Keratinocyte (primary cell): ENCODE measurements around the gene IFT122. TPM values are rescaled to one million over a fixed set of nuclear protein-coding genes. Genes with fewer than 3 reads are reported as not detected.

Experiments used
- DNase-seq: peaks from one replicate; pipeline ENCODE4 v3.0.0-alpha.2; 2011; ENCODE audit warnings: low read depth, missing footprints, low spot score
- FAIRE-seq: peaks from 2 replicates; lab custom pipeline; 2011; peaks lifted over from hg19 to GRCh38; lab: Jason Lieb, UNC
- H2AFZ ChIP-seq: 2 replicates; pipeline ENCODE4 v1.6.0; 2012; ENCODE audit warnings: low read length, control low read depth, inconsistent platforms; ENCODE audit not compliant: control insufficient read depth
- H3K27ac ChIP-seq: 2 replicates; pipeline ENCODE4 v1.5.1; 2011; ENCODE audit warnings: low read length; ENCODE audit not compliant: control insufficient read depth, insufficient read depth
- H3K27me3 ChIP-seq: 3 replicates; pipeline ENCODE4 v1.6.0; 2011; ENCODE audit warnings: low read length; ENCODE audit not compliant: control insufficient read depth, insufficient read depth; ENCODE audit errors: extremely low read depth
- H3K36me3 ChIP-seq, 2 experiments: 2 replicates in 1 of 2; 3 replicates in 1 of 2; pipeline ENCODE4 v1.5.1; 2011; ENCODE audit warnings: low read length in 2 of 2, mild to moderate bottlenecking in 1 of 2; ENCODE audit not compliant: control insufficient read depth in 2 of 2, insufficient read depth in 2 of 2; ENCODE audit errors: extremely low read depth in 1 of 2
- H3K4me1 ChIP-seq: 3 replicates; pipeline ENCODE4 v1.5.1; 2011; ENCODE audit warnings: low read length; ENCODE audit not compliant: control insufficient read depth, insufficient read depth; ENCODE audit errors: extremely low read depth
- H3K4me2 ChIP-seq: 3 replicates; pipeline ENCODE4 v1.6.0; 2011; ENCODE audit warnings: low read depth, low read length; ENCODE audit not compliant: control insufficient read depth, insufficient read depth; ENCODE audit errors: extremely low read depth
- H3K4me3 ChIP-seq, 3 experiments: fragments of 200-600 bp in 1 of 3; sonication (generic) in 1 of 3; 2 replicates in 2 of 3; 3 replicates in 1 of 3; pipeline ENCODE4 v1.5.1; 2011 to 2016; ENCODE audit warnings: low read length in 3 of 3, mild to moderate bottlenecking in 3 of 3, control low read depth in 2 of 3, inconsistent platforms in 1 of 3, low read depth in 1 of 3, mixed read lengths in 1 of 3, mixed run types in 1 of 3, moderate library complexity in 1 of 3; ENCODE audit not compliant: control insufficient read depth in 2 of 3, insufficient read depth in 2 of 3; ENCODE audit errors: extremely low read depth in 1 of 3
- H3K79me2 ChIP-seq: 2 replicates; pipeline ENCODE4 v1.6.0; 2012; ENCODE audit warnings: low read length; ENCODE audit not compliant: control insufficient read depth, insufficient read depth
- H3K9ac ChIP-seq: 3 replicates; pipeline ENCODE4 v1.6.0; 2011; ENCODE audit warnings: low read length; ENCODE audit not compliant: control insufficient read depth, insufficient read depth; ENCODE audit errors: extremely low read depth
- H3K9me1 ChIP-seq: 3 replicates; pipeline ENCODE4 v1.6.0; 2011; ENCODE audit warnings: low read length; ENCODE audit not compliant: control insufficient read depth, insufficient read depth; ENCODE audit errors: extremely low read depth
- H3K9me3 ChIP-seq: 2 replicates; pipeline ENCODE4 v1.5.1; 2012; ENCODE audit warnings: low read depth, low read length; ENCODE audit not compliant: control insufficient read depth
- H4K20me1 ChIP-seq: 3 replicates; pipeline ENCODE4 v1.6.0; 2011; ENCODE audit warnings: low read length; ENCODE audit not compliant: control insufficient read depth, insufficient read depth; ENCODE audit errors: extremely low read depth
- EZH2 ChIP-seq: IDR thresholded peaks from one replicate; pipeline ENCODE4 v1.6.1; 2012; ENCODE audit warnings: inconsistent platforms, mild to moderate bottlenecking, low read length, moderate library complexity
- dilution Hi-C: fragments of 300-500 bp; cut with MboI; formaldehyde crosslinking; loops from one replicate; pipeline ENCODE4 v1.7.0; 2020; ENCODE audit warnings: low sequenced_read_pairs; ENCODE audit not compliant: extremely low pct_ligation_motif_present
- polyA plus RNA-seq, 5 experiments: library from polyadenylated mRNA; depleted of rRNA in 3 of 5; stranded (reverse) in 3 of 5; stranded (forward) in 1 of 5; unstranded in 1 of 5; fragments of >200 nt; gene quantifications; 1 replicate in 1 of 5; 2 replicates in 3 of 5; 3 replicates in 1 of 5; pipeline versions ENCODE4 v1.2.1 to v1.2.3, GENCODE V29; 2011 to 2012; ENCODE audit warnings: missing spikeins in 2 of 5, low read depth in 1 of 5, low replicate concordance in 1 of 5
- TF ChIP-seq, protein P1 (sequence below), 3 experiments: IDR thresholded peaks in 1 of 3; conservative IDR thresholded peaks in 1 of 3; optimal IDR thresholded peaks in 1 of 3; 2 replicates in 2 of 3; 3 replicates in 1 of 3; pipeline versions ENCODE3 to v1.5.1; 2011; ENCODE audit warnings: low read length in 3 of 3, mild to moderate bottlenecking in 3 of 3, moderate library complexity in 2 of 3, control low read depth in 1 of 3, inconsistent platforms in 1 of 3; ENCODE audit not compliant: insufficient read depth in 2 of 3; ENCODE audit errors: extremely low read depth in 1 of 3

Gene IFT122
- polyA plus RNA-seq, 1 donor (not counting 4 experiments of a cell fraction or from before 2014, with no cell fraction given), result 7.1 TPM

DNA sequence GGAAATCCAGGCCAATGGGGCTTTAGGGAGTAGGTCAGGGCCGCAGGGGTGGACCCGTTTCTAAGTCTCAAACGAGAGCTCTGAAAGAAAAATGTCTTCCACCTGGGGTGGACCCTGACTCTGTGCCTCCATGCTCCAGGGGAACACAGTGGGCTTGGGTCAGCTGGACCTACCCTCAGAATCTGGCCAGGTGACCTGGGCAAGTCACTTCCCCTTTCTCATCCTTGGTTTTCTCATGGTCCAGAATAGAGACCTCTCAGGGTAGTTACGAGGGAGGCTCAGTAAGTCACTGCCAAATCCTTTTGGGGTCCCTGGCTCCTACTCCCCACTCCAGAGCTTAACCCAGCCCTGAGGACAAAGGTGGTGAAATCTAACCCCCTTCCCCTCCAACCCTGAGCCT, 37.4 kb upstream of the IFT122 start:
- Histone ChIP-seq H3K79me2 (peaks cover 16% of the 10 kb centered on the region), H4K20me1 (no peaks in the 10 kb centered on the region), H3K27me3 (no peaks in the 10 kb centered on the region), H3K9me3 (no peaks in the 10 kb centered on the region), H3K36me3 (peaks cover 0 to 1% of the 10 kb centered on the region in 2 experiments), H3K4me1 (peaks cover 8% of the 10 kb centered on the region), H3K4me2 (no peak overlapping the region), H3K9me1 (no peaks in the 10 kb centered on the region), H3K27ac (no peak overlapping the region), H2AFZ (no peak overlapping the region), H3K4me3 (no peak overlapping the region), H3K9ac (no peak overlapping the region)
- dilution Hi-C loops, result no loop called here
- TF ChIP-seq, protein P1, sequence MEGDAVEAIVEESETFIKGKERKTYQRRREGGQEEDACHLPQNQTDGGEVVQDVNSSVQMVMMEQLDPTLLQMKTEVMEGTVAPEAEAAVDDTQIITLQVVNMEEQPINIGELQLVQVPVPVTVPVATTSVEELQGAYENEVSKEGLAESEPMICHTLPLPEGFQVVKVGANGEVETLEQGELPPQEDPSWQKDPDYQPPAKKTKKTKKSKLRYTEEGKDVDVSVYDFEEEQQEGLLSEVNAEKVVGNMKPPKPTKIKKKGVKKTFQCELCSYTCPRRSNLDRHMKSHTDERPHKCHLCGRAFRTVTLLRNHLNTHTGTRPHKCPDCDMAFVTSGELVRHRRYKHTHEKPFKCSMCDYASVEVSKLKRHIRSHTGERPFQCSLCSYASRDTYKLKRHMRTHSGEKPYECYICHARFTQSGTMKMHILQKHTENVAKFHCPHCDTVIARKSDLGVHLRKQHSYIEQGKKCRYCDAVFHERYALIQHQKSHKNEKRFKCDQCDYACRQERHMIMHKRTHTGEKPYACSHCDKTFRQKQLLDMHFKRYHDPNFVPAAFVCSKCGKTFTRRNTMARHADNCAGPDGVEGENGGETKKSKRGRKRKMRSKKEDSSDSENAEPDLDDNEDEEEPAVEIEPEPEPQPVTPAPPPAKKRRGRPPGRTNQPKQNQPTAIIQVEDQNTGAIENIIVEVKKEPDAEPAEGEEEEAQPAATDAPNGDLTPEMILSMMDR (optimal IDR thresholded peaks at IDR 0.05 in 1 of 3, IDR thresholded peaks at IDR 0.05 in 1 of 3, conservative IDR thresholded peaks at IDR 0.05 in 1 of 3; ENCODE audit: extremely low read depth in 1 of 3, insufficient read depth in 2 of 3, low read length in 3 of 3), result no peak
- no peak for TF ChIP-seq EZH2
- DNase-seq (no peak), FAIRE-seq (no peak)

DNA sequence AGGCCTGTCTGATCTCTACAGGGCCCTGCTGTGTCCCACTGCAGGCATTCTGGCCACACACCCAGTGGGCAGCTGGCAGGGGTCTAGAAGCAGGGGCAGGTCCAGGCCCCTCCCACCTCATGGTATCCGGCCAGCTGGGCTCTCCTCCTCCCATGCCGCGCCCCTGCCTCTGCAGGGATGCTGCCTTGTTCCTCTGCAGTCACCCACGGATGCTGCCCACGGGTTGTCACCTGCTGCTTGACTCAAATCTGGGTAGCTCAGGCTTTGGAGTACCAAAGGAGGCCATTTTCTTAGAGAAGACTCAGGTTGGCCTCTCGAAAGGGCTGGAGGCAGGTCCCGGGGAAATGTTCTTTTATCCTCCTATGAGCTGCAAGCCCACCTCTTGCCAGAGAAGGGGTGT, 36.6 kb upstream of the IFT122 start:
- no peaks in the 10 kb centered on the region for H3K27me3 ChIP-seq
- no peak overlapping the region for H2AFZ ChIP-seq
- no peaks in the 10 kb centered on the region for H3K9me3 ChIP-seq
- TF ChIP-seq EZH2, result no peak
- TF ChIP-seq, protein P1 (optimal IDR thresholded peaks at IDR 0.05 in 1 of 3, IDR thresholded peaks at IDR 0.05 in 1 of 3, conservative IDR thresholded peaks at IDR 0.05 in 1 of 3; ENCODE audit: extremely low read depth in 1 of 3, insufficient read depth in 2 of 3, low read length in 3 of 3), result no peak
- no peaks in the 10 kb centered on the region for H3K9me1 ChIP-seq
- no peak overlapping the region for H3K4me3 ChIP-seq
- no peak for FAIRE-seq
- no peaks in the 10 kb centered on the region for H3K36me3 ChIP-seq
- no peaks in the 10 kb centered on the region for H4K20me1 ChIP-seq
- dilution Hi-C loops, result no loop called here
- H3K79me2 ChIP-seq, result peaks cover 8% of the 10 kb centered on the region
- H3K4me2 ChIP-seq, result no peak overlapping the region
- H3K27ac ChIP-seq, result no peak overlapping the region
- DNase-seq, result no peak
- no peak overlapping the region for H3K9ac ChIP-seq
- H3K4me1 ChIP-seq, result no peaks in the 10 kb centered on the region
